Measurements from ENCODE around the gene GCSAML.

GRCh38 chr1:247562198-247562597 is 13.3 kb downstream of the GCSAML start:
- TF ChIP-seq, protein P1, sequence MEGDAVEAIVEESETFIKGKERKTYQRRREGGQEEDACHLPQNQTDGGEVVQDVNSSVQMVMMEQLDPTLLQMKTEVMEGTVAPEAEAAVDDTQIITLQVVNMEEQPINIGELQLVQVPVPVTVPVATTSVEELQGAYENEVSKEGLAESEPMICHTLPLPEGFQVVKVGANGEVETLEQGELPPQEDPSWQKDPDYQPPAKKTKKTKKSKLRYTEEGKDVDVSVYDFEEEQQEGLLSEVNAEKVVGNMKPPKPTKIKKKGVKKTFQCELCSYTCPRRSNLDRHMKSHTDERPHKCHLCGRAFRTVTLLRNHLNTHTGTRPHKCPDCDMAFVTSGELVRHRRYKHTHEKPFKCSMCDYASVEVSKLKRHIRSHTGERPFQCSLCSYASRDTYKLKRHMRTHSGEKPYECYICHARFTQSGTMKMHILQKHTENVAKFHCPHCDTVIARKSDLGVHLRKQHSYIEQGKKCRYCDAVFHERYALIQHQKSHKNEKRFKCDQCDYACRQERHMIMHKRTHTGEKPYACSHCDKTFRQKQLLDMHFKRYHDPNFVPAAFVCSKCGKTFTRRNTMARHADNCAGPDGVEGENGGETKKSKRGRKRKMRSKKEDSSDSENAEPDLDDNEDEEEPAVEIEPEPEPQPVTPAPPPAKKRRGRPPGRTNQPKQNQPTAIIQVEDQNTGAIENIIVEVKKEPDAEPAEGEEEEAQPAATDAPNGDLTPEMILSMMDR (IDR thresholded peaks at IDR 0.05), result no peak
- TF ChIP-seq POLR2A (IDR thresholded peaks at IDR 0.05; ENCODE audit: low read depth) (no peak), EP300 (IDR thresholded peaks at IDR 0.05) (no peak), POLR2AphosphoS5 (IDR thresholded peaks at IDR 0.05) (no peak)

All from esophagus muscularis mucosa (tissue), 4 donors.